Trophoblast cell (in vitro differentiated cells and primary cell): ENCODE results near the gene NPVF.

Experiments
- DNase-seq, 2 donors: peaks; one replicate each; pipeline ENCODE4 v3.0.0-alpha.2; 2016
- H2AFZ ChIP-seq: 2 replicates; pipeline ENCODE4 v1.6.1; 2013; ENCODE audit warnings: low read length, moderate library complexity, mild to moderate bottlenecking; ENCODE audit not compliant: insufficient read depth, poor library complexity
- H2AK5ac ChIP-seq: 2 replicates; pipeline ENCODE4 v1.6.1; 2013; ENCODE audit warnings: mild to moderate bottlenecking, low read length
- H2BK120ac ChIP-seq: 2 replicates; pipeline ENCODE4 v1.6.1; 2013; ENCODE audit warnings: low read length, mild to moderate bottlenecking, moderate library complexity; ENCODE audit not compliant: insufficient read depth, poor library complexity
- H2BK12ac ChIP-seq: 2 replicates; pipeline ENCODE4 v1.6.1; 2013; ENCODE audit warnings: mild to moderate bottlenecking, low read length, moderate library complexity
- H2BK5ac ChIP-seq: 2 replicates; pipeline ENCODE4 v1.6.1; 2013; ENCODE audit warnings: low read length, low read depth, moderate library complexity, mild to moderate bottlenecking; ENCODE audit not compliant: poor library complexity
- H3K14ac ChIP-seq: 2 replicates; pipeline ENCODE4 v1.6.1; 2013; ENCODE audit warnings: mild to moderate bottlenecking, low read length
- H3K18ac ChIP-seq: 2 replicates; pipeline ENCODE4 v1.6.1; 2013; ENCODE audit warnings: mild to moderate bottlenecking, low read length
- H3K23ac ChIP-seq: 2 replicates; pipeline ENCODE4 v1.6.1; 2013; ENCODE audit warnings: low read length
- H3K27ac ChIP-seq: 2 replicates; pipeline ENCODE4 v1.5.1; 2013; ENCODE audit warnings: low read depth, mild to moderate bottlenecking, inconsistent platforms, low read length, moderate library complexity
- H3K27me3 ChIP-seq: 2 replicates; pipeline ENCODE4 v1.6.1; 2013; ENCODE audit warnings: inconsistent platforms, mild to moderate bottlenecking, low read length, moderate library complexity; ENCODE audit not compliant: insufficient read depth
- H3K36me3 ChIP-seq, 2 experiments: 1 replicate in 1 of 2; 2 replicates in 1 of 2; pipeline ENCODE4 v1.6.1; 2013; ENCODE audit warnings: low read length in 2 of 2, mild to moderate bottlenecking in 2 of 2, moderate library complexity in 1 of 2; ENCODE audit not compliant: insufficient read depth in 2 of 2, control insufficient read depth in 1 of 2
- H3K4ac ChIP-seq: 2 replicates; pipeline ENCODE4 v1.6.1; 2013; ENCODE audit warnings: low read depth, mild to moderate bottlenecking, low read length, moderate library complexity
- H3K4me1 ChIP-seq, 2 experiments: 1 replicate in 1 of 2; 2 replicates in 1 of 2; pipeline ENCODE4 v1.6.1; 2013; ENCODE audit warnings: low read length in 2 of 2, mild to moderate bottlenecking in 2 of 2, moderate library complexity in 1 of 2; ENCODE audit not compliant: insufficient read depth in 2 of 2, control insufficient read depth in 1 of 2
- H3K4me2 ChIP-seq: 2 replicates; pipeline ENCODE4 v1.6.1; 2013; ENCODE audit warnings: inconsistent platforms, mild to moderate bottlenecking, low read length, moderate library complexity
- H3K4me3 ChIP-seq: 2 replicates; pipeline ENCODE4 v1.5.1; 2013; ENCODE audit warnings: mild to moderate bottlenecking, low read depth, low read length, inconsistent platforms
- H3K79me1 ChIP-seq: one replicate; pipeline ENCODE4 v1.6.1; 2013; ENCODE audit warnings: low read length
- H3K79me2 ChIP-seq: 2 replicates; pipeline ENCODE4 v1.6.1; 2013; ENCODE audit warnings: low read length, mild to moderate bottlenecking; ENCODE audit not compliant: control insufficient read depth, insufficient read depth, poor library complexity
- H3K9ac ChIP-seq: 2 replicates; pipeline ENCODE4 v1.6.1; 2013; ENCODE audit warnings: mild to moderate bottlenecking, low read length
- H3K9me3 ChIP-seq: 2 replicates; pipeline ENCODE4 v1.6.1; 2013; ENCODE audit warnings: low read depth, mild to moderate bottlenecking, control low read depth, inconsistent platforms, low read length; ENCODE audit not compliant: insufficient read depth
- H4K12ac ChIP-seq: 2 replicates; pipeline ENCODE4 v1.6.1; 2013; ENCODE audit warnings: low read depth, mild to moderate bottlenecking, low read length, moderate library complexity
- H4K8ac ChIP-seq: 2 replicates; pipeline ENCODE4 v1.6.1; 2013; ENCODE audit warnings: low read depth, mild to moderate bottlenecking, low read length, moderate library complexity
- H4K91ac ChIP-seq: one replicate; pipeline ENCODE4 v1.6.1; 2013; ENCODE audit warnings: low read depth, mild to moderate bottlenecking, low read length, moderate library complexity
- WGBS: extraction: QIAGEN DNeasy Blood & Tissue Kit; methylation state at CpG from one replicate; pipeline ENCODE4 v1.1.7; 2013; ENCODE audit warnings: missing lambda C conversion rate; ENCODE audit not compliant: insufficient read length, insufficient coverage; ENCODE audit errors: extremely low coverage; 5-methylcytosine and 5-hydroxymethylcytosine counted together

The NPVF gene

GRCh38 chr7:25235471-25235870, 7.2 kb upstream of the NPVF start:
- Histone ChIP-seq H2BK120ac (no peak overlapping the region), H3K27ac (no peak overlapping the region), H3K79me1 (no peaks in the 10 kb centered on the region), H3K79me2 (no peaks in the 10 kb centered on the region), H3K9me3 (no peaks in the 10 kb centered on the region), H3K4me2 (no peak overlapping the region), H4K12ac (no peak overlapping the region), H3K4me1 (no peaks in the 10 kb centered on the region), H3K14ac (no peak overlapping the region), H2BK5ac (peak overlapping the region; percentile 27), H2AK5ac (no peak overlapping the region), H3K18ac (no peak overlapping the region), H3K23ac (no peak overlapping the region), H3K36me3 (no peaks in the 10 kb centered on the region), H4K91ac (no peak overlapping the region), H3K27me3 (no peaks in the 10 kb centered on the region), H3K9ac (no peak overlapping the region), H2AFZ (no peak overlapping the region), H2BK12ac (no peak overlapping the region), H3K4ac (no peak overlapping the region), H3K4me3 (no peak overlapping the region), H4K8ac (no peak overlapping the region)
- no peak for DNase-seq
- no CpG with 5 or more reads among the region's 3 CpGs for WGBS

DNA sequence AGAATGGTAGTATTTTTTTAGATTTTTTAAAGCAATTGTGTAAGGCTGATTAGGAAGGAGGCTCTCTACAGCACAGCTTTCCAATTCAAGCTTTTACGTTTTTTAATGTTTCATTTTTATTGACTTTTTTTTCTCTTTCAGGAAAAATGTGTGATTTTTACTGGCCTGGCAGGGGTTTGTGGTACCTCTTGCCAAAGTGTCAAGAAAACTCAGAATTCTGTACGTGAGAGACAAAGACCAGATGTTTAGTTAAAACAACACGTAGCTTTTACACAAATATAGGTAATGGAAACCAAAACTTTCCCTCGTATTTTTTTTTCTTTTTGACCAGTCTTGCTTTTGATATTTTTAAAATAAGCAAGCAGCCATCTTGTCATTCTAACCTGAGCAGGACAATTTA, 6.0 kb upstream of the NPVF start:
- no peak overlapping the region for H3K4me2 ChIP-seq

DNA sequence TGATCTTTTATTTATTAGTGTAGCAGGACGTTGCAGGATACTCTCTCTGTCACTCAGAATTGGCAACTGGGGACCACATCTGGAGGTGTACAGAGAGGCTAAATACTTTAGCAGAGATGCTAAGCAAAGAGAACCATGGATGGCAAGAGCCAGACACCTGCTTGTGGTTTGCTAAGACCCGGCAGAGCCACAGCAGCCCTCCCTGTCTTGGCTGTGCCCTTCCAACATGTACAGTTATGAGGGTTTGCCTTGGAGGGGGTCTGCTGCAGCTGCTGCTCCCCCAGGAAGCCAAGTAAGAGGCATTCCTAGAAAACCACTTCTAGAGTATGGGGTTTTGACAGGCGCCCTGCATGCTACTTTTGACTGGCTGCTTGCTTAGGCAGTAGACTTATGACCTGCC, 5.1 kb downstream of the NPVF start:
- Histone ChIP-seq H3K27ac (no peak overlapping the region), H2BK120ac (no peak overlapping the region), H3K23ac (no peak overlapping the region), H3K4me2 (no peak overlapping the region), H3K27me3 (no peaks in the 10 kb centered on the region), H2AK5ac (no peak overlapping the region), H2BK12ac (no peak overlapping the region), H3K79me2 (no peaks in the 10 kb centered on the region), H3K36me3 (no peaks in the 10 kb centered on the region), H4K12ac (no peak overlapping the region), H2BK5ac (no peak overlapping the region), H3K9me3 (no peaks in the 10 kb centered on the region), H3K4me3 (no peak overlapping the region), H4K8ac (no peak overlapping the region), H3K9ac (no peak overlapping the region), H3K18ac (no peak overlapping the region), H3K4me1 (no peaks in the 10 kb centered on the region), H4K91ac (no peak overlapping the region), H3K14ac (no peak overlapping the region), H3K79me1 (no peaks in the 10 kb centered on the region), H2AFZ (no peak overlapping the region), H3K4ac (no peak overlapping the region)
- DNase-seq, result no peak
- WGBS, result no CpG with 5 or more reads among the region's 3 CpGs

More for the DNA sequence above, 6.0 kb upstream of the NPVF start:
- Histone ChIP-seq H2BK120ac (no peak overlapping the region), H3K18ac (no peak overlapping the region), H3K9me3 (no peaks in the 10 kb centered on the region), H3K14ac (no peak overlapping the region), H3K4me3 (no peak overlapping the region), H3K4me1 (no peaks in the 10 kb centered on the region), H3K27ac (no peak overlapping the region), H2BK5ac (no peak overlapping the region), H3K79me2 (no peaks in the 10 kb centered on the region), H3K4ac (no peak overlapping the region), H3K79me1 (no peaks in the 10 kb centered on the region), H2AK5ac (no peak overlapping the region), H2BK12ac (no peak overlapping the region), H3K27me3 (no peaks in the 10 kb centered on the region), H3K36me3 (no peaks in the 10 kb centered on the region), H2AFZ (no peak overlapping the region), H4K8ac (no peak overlapping the region), H3K23ac (no peak overlapping the region), H4K12ac (no peak overlapping the region), H4K91ac (no peak overlapping the region), H3K9ac (no peak overlapping the region)
- WGBS, result no CpG with 5 or more reads among the region's 4 CpGs
- no peak for DNase-seq

DNA sequence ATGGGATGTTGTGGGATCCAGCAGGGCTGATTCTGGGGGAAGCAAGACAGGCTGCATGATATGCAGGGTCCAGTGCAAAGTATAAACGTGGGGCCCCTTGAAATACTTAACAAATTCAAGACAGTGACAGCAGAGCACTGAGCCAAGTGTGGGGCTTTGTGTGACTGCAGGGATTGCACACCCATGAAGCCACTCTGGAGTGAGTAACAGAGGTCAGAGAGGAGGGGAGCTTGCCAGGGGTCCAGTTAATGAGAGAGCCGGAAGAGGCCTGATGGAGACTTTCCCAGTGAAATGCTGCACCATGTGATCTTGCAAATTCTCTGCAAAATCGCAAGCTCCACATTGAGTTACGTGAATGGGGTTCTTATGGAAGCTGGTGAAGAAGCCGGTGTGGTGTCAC, 5.6 kb downstream of the NPVF start:
- H4K8ac ChIP-seq, result no peak overlapping the region
- no peak overlapping the region for H3K18ac ChIP-seq
- H3K23ac ChIP-seq, result no peak overlapping the region
- no peaks in the 10 kb centered on the region for H3K36me3 ChIP-seq
- H3K79me2 ChIP-seq, result no peaks in the 10 kb centered on the region
- no peak overlapping the region for H2BK120ac ChIP-seq
- H3K4ac ChIP-seq, result no peak overlapping the region
- no peak overlapping the region for H3K27ac ChIP-seq
- no peak overlapping the region for H3K9ac ChIP-seq
- H3K79me1 ChIP-seq, result no peaks in the 10 kb centered on the region
- no peak overlapping the region for H2BK5ac ChIP-seq
- no peak overlapping the region for H4K12ac ChIP-seq
- H3K27me3 ChIP-seq, result no peaks in the 10 kb centered on the region
- no peak overlapping the region for H3K4me2 ChIP-seq
- no peak overlapping the region for H4K91ac ChIP-seq
- H3K14ac ChIP-seq, result no peak overlapping the region
- no CpG with 5 or more reads among the region's 5 CpGs for WGBS
- no peak overlapping the region for H2BK12ac ChIP-seq
- DNase-seq, result no peak
- H3K4me3 ChIP-seq, result no peak overlapping the region
- no peaks in the 10 kb centered on the region for H3K9me3 ChIP-seq
- no peak overlapping the region for H2AK5ac ChIP-seq
- no peak overlapping the region for H2AFZ ChIP-seq
- no peaks in the 10 kb centered on the region for H3K4me1 ChIP-seq
